Transverse colon (tissue), 3 donors: Measurements from ENCODE around the gene FAM83E.

Experiments used
- POLR2A ChIP-seq: fragments of 450-650 bp; IDR thresholded peaks from one replicate; pipeline ENCODE4 v1.6.1; 2016; ENCODE audit warnings: antibody characterized with exemption, mild to moderate bottlenecking, moderate library complexity
- TF ChIP-seq, protein P1 (sequence below), 5 experiments: fragments of 200-600 bp in 3 of 5; fragments of 450-650 bp in 2 of 5; sonication (generic) in 3 of 5; IDR thresholded peaks; 1 replicate in 2 of 5; 2 replicates in 3 of 5; pipeline ENCODE4 v1.5.1; 2016 to 2017; ENCODE audit warnings: antibody characterized with exemption in 5 of 5, inconsistent platforms in 3 of 5, mild to moderate bottlenecking in 2 of 5, moderate library complexity in 1 of 5

DNA sequence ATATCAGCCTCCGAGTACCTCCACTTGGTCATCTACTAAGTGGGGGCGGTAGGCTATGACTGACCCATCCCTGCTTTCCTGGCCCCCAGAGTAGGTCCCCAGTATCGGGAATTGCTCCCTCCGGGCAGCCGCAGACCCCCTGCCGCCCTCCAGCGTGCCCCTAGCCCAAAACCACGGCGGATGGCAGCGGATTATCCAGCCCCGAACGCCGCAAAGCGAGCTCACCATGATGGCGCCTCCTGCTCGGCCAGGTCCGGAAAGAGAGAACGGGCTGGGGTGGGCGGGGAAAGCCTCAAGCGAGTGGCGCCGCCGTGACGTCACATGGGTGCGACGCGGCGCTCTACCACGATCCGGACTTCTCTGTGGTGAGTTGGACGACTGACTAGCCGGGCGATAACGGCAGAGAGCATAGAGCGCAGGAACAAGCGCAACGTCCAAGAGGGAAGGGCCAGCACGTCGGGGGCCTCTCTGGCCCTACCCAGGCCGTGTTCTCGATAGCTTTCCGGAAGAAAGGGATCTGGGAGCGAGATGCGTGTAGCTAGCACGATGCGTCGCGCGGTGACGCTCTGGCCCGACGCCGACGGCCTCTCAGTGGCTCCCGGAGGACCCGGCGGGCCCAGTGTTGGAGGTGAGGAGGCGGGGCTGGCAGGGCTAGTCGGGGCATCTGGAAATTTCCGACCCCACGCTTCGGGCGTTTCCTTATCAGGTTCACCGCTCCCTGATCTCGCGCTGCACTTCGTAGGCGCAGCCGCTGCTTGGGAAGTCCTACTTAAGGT is 4.2 kb upstream of the FAM83E start, which contains the start of the genes RPL18 and SPHK2:
- peak; percentile 96 for TF ChIP-seq POLR2A
- TF ChIP-seq, protein P1, sequence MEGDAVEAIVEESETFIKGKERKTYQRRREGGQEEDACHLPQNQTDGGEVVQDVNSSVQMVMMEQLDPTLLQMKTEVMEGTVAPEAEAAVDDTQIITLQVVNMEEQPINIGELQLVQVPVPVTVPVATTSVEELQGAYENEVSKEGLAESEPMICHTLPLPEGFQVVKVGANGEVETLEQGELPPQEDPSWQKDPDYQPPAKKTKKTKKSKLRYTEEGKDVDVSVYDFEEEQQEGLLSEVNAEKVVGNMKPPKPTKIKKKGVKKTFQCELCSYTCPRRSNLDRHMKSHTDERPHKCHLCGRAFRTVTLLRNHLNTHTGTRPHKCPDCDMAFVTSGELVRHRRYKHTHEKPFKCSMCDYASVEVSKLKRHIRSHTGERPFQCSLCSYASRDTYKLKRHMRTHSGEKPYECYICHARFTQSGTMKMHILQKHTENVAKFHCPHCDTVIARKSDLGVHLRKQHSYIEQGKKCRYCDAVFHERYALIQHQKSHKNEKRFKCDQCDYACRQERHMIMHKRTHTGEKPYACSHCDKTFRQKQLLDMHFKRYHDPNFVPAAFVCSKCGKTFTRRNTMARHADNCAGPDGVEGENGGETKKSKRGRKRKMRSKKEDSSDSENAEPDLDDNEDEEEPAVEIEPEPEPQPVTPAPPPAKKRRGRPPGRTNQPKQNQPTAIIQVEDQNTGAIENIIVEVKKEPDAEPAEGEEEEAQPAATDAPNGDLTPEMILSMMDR (IDR thresholded peaks at IDR 0.05): peak in 1 of 5 experiments; percentile 13
